ENCODE measurements around the gene AKR1C4.
"Not testable (repeated sequence)": the region's sequence is repeated elsewhere in the genome, so short reads cannot be mapped to it uniquely, and the experiment has no call there.

The AKR1C4 gene

DNA sequence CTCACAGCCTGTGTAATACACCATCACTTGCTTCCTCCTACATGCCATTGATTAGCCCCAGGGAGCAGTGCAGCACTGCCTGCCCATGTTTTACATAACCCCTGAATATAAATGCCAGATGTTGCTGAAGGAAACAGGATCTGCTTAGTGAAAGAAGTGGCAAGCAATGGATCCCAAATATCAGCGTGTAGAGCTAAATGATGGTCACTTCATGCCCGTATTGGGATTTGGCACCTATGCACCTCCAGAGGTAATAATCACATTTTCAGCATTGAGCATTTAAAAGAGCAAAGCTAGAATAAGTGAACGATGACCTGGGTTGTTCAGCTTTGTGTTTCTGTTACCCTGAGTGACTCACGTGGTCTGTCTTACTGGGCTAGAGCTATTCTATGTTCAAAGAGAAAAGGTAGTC, at the start of gene AKR1C4:
Gene AKR1C4, plus strand, starts transcription at position 136 of the 412 bp plus-strand sequence. Its CDS starts 31 bp downstream, at position 167.
- no peak for DNase-seq (ENCODE audit: low spot score)

GRCh38 chr10:5146920-5147254, 49.8 kb upstream of the AKR1C4 start:
- DNase-seq (ENCODE audit: low spot score): no peak

DNA sequence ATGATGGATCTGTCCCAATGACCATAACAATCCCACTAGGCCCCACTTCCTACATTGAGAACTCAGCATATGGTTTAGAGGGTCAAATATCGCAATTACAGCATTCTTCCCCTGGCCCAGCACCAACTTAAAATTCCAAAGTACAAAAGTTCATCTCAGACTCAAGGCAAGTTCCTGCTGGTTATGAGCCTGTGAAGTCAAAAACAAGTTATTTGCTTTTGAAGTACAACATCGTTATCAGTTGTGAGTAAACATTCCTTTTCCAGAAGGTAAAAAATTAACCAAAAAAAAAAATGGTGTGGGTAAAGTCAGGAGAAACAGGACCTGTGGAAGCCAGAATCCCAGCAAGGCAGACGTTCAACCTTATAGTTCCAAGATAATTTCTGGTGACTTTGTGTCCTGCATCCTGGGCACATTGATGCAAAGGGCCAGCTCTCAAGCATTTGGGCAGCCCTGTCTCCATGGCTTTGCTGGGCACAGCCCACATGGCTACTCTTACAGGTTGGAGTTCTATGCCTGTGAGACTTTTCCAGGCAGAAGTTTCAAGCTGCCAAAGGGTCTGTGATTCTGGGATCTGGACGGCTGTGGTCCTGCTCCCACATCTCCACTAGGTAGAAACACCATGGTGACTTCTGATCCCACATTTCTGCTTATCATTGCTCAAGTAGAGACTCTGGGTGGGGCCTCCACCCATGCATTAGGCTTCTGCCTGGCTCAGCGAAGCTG, 49.2 kb upstream of the AKR1C4 start:
- no peak for DNase-seq (ENCODE audit: low spot score)

DNA sequence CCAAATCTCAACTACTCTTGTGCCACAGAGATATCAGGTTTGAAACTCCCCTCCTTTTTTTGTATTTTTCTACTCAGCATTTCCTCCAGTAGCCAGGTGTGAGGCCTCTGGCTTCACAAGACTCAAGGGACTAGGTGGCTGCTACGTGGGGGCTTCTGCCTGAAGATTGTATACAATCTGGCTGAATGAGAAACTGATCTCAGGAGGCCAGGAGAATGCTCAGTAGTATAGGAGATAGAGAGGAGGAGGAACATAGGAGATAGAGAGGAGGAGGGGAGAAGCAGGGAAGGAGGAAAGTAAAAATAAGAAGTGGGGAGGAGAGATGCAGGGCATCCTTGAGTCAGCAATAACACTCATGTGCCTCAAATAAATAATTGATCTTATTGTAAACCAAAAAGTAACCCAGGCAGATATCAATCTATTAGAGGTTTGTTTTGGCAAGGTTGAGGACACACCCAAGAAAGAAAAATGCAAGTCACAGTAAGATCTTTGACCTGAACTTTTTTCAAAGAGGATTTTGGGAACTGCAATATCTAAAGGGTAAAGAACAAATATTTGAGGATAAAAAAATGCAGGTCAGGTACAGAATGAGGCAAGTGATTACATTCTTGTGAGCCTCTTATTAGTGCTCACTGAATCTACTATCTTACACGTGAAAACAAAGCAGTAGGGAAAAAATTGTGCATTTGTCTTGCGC, 48.5 kb upstream of the AKR1C4 start:
- DNase-seq (ENCODE audit: low spot score): no peak

DNA sequence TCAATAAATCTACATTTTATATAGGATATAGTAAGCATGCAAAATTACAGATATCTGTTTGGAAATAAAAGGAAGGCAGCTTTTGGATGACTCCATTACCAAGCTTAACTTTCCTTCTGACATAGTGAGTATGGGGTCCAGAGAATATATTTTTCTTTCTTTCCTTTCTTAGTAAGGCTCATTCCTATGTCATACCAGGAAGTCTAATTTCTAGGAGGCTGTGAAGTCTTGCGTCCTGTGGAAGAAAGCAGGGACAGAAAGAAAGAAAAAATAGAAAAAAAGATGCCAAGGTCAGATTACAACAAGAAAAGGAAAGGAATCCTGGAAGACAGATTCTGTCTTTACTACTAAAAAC, 48.0 kb upstream of the AKR1C4 start:
- DNase-seq (ENCODE audit: low spot score): no peak

DNA sequence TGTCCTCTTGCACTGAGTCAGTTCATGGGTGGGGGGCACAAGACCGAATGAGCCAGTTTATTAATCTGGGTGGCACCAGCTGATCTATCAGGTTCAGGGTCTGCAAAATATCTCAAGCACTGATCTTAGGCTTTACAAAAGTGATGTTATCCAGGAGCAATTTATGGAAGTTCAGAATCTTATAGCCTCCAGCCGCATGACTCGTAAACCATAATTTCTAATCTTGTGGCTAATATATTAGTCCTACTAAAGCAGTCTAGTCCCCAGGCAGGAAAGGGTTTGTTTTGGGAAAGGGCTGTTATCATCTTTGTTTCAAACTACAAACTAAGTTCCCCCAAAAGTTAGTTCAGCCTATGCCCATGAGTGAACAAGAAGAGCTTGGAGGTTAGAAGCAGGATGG, 45.6 kb upstream of the AKR1C4 start:
- no peak for DNase-seq (ENCODE audit: low spot score)

DNA sequence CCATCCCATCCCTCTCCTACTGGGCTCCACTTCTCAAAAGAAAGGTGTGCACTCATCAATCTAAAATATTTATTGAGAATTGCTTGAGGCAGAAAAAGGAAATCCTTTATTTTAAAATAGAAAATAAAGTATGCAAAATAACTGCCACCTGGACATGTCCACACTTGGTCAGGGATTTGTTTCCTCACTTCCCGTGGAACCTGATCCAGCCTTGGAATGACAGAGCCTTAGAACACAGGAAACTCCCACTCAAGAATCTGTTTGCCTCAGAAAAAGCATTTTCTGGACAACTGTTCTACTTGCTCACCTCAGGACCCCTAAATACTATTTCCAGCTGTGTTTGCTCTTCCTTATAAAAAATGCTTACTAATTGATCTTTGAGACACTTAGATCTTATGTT, 40.7 kb upstream of the AKR1C4 start:
- DNase-seq (ENCODE audit: low spot score): no peak

DNA sequence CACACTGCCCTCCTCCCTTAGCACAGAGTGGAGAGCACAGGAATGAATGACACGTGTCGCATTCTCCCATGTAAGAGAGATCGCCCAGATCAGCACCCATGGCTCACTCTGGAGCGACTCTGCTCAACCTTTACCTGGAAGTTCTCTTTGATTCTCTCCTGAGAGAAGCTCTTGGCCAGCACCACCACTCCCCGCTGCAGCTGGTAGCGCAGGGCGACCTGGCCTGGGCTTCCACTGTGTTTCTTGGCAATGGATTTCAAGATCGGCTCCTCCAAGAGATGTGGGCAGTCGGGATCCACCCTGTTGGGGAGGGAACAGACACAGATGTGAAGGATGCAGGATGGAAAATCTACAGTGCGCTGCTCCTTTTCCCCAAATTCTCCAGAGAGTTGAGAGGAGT, 39.1 kb upstream of the AKR1C4 start:
- DNase-seq (ENCODE audit: low spot score): no peak

- DNase-seq (ENCODE audit: low spot score): no peak
Observed at GRCh38 chr10:5159126-5159525, 37.5 kb upstream of the AKR1C4 start.

DNA sequence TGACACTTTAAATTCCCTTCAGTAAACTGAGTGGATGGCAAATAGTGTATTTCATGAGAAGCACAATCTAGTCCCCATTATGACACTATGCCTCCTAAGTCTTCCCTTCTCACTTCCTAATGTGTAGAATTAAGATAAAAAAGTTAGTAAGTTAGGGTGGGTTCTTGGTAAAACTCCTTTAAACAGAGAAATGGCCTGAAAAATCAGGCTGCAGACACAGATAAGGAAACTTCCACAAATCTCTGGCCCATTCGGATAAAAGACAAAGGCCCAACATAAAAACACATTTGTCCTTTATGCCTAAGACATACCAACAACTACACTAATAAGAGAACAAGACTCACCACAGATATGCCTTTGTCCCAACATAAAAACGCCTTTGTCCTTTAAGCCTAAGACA, 33.1 kb upstream of the AKR1C4 start:
- no peak for DNase-seq (ENCODE audit: low spot score)

DNA sequence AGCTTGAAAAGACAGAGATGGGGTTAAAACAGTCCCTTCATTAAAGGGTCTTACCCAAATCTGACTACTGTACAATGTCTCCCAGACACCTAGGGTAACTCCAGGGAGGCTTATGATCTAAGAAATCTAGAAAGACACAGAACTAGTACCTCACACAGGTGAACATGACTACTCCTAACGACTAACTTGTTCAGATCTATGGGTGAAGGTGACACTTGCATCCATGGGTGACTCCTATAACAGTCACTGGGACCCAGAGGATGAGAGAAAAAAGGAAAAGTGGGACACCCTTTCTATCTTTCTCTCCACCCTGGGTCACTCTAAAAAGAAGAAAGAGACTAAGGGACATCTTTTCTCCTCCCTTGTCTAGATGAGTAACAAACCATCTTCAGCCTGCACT, 30.9 kb upstream of the AKR1C4 start:
- DNase-seq (ENCODE audit: low spot score): no peak

DNA sequence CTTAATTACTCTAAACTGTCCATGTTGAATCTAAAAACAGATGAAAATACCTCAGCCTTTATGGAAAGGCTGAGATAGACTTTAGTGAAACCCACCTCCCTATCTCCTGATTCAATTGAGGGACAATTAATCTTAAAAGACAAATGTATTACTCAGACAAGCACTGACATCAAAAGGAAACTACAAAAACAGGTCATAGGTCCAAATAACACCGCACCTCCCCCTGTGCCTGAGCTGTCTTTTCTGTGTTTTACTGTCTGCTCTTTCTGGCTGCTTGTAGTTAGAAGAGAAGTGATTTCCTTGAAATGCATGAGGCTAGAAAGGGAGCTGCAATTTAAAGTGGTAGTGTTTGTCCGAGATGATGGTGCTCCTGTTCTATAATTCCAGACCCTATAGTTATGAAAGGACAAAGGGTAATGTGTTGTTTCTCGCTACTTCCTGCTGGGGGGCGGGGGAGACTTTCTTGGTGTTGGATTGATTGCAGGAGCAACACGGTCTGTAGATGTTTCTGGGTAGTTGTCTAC, 27.7 kb upstream of the AKR1C4 start:
- no peak for DNase-seq (ENCODE audit: low spot score)

GRCh38 chr10:5175581-5175980, 21.1 kb upstream of the AKR1C4 start:
- not testable (repeated sequence) for DNase-seq (ENCODE audit: low spot score)

- not testable (repeated sequence) for DNase-seq (ENCODE audit: low spot score)
Observed at GRCh38 chr10:5180503-5180902, 16.1 kb upstream of the AKR1C4 start.

DNA sequence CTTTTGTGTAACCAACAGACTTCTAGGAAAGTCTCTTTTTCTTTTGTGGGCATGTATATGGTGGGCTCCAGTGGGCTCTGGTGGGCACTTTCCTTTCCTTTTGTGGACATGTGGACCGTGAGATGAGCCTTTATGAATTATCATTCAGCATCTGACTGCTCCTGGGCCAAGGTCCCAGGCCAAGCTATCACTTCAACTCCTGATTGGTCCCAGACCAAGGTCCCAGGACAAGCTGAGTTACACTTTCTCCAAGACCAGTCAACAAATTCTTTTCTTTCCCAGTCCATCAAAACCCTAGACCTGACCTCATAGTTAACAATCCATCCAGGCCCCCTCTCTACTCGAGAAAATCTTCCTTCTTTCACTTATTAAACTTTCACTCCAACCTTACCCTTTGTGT, 12.7 kb upstream of the AKR1C4 start:
- no peak for DNase-seq (ENCODE audit: low spot score)

GRCh38 chr10:5184987-5185775, 11.5 kb upstream of the AKR1C4 start, which contains the start of gene AKR1C8:
AKR1C8 (minus strand) TSS chr10:5185150; CDS start chr10:5185104, 46 bp downstream.
- DNase-seq (ENCODE audit: low spot score): no peak

DNA sequence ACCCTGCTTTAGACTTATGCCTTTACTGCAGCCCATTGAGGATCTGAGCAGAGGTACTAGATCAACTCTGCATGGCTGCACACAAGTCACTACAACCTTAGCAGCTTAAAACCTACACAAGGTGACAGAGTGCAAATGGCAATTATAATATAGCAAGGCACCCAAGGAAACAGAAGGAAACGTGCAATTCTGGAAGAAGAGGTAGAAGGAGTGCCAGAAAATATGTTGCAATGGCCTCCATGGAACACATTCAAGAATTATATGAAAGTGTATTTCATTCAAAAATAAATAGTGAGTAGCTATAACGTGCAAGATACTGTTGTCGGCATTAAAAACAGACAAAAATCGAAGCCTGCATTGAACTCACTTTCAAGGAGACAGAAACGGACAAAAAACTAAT, 8.8 kb upstream of the AKR1C4 start:
- no peak for DNase-seq (ENCODE audit: low spot score)

DNA sequence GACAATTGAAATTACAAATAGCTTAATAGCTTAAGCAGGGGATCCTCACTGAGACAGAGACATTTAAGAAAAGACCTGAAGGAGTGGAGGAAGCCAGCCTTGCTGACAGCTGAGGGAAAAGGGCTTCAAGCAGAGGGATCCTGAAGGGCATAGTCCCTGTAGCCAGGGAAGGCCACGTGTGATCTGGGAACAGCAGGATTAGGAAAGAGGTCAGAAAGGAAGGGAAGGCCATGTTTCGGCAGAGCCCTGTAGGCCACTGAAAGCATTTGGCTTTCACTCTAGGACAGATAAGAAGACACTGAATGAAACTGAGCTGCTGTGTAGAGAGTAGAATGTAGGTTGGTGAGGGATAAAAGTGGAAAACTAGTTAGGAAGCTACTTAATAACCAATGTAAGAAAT, 8.3 kb upstream of the AKR1C4 start:
- no peak for DNase-seq (ENCODE audit: low spot score)

GRCh38 chr10:5194431-5194830, 2.2 kb upstream of the AKR1C4 start:
- no peak for DNase-seq (ENCODE audit: low spot score)

DNA sequence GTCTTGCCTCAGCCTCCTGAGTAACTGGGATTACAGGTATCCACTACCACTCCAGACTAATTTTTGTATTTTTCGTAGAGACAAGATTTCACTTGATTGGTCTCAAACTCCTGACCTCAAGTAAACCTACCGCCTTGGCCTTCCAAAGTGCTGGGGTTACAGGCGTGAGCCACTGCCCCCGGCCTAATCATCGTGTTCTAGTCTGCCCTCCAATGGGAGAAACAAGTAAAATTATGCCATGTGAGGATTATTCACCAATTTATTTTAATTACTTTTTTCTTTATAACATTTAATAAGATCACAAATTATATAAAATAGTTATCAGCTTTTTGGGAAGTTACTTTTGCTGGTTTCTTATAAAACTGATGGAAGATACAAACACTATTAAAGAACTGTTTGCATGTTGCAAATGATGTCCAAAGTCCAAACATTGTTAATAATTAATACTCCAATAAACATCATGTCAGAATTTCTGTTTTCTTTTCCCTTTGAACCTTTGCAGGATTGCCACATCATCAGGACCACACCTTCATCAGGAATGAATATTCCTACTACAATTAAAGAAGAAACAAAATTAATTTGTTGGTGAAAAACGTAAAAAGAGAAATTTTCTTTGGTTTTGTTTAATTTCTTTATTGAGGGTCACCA, 786 bp upstream of the AKR1C4 start:
- DNase-seq (ENCODE audit: low spot score): no peak

DNA sequence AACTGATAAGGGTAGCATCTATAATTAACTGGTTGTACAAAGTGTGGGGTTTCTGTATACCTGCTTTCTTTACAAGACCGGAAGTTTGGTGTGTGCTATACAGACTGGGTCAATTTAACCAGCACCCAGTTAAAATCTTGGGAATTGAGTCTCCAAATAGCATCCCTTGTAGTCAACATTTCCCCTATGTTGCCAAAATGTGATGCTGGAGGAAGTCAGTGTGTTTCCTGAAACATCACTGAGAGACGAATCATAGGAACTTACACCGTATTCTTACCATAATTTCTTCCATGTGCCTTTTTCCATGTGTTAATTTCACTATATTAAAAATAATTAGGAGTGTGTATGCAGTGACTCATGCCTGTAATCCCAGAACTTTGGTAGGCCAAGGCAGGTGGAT, 1.7 kb downstream of the AKR1C4 start:
- DNase-seq (ENCODE audit: low spot score): no peak

DNA sequence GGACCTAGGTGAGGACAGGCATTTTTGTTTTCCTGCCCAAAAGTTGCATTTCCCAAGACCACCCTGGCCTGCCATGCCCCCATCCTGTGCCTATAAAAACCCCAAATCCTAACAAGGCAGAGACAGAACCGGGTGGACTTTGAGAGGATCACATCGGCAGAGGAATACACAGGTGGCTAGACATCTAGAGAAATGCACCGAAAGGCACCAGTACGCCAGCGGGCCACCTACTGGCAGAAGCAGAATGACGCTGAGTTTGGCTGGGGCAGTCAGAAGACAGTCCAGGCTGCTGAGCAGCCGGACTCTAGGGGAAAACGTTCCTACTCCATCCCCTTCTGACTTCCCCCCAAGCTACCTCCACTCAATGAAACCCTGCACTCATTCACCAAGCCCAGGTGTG, 2.8 kb downstream of the AKR1C4 start:
- DNase-seq (ENCODE audit: low spot score): no peak
